ENCODE data around the gene ELK3. TPM values are rescaled to one million over a fixed set of nuclear protein-coding genes. Genes with fewer than 3 reads are reported as not detected.
A peak's percentile ranks its signal among the peaks of the same experiment; 100 is the strongest.

Gene ELK3
- total RNA-seq, 1 donor from 2014 or later, result 30.2 TPM

- intact Hi-C loops (cut with DNase I), result no loop called here
- no peak for DNase-seq (ENCODE audit: low spot score)
- no peak for ATAC-seq
These were observed 52.8 kb downstream of the ELK3 start for GRCh38 chr12:96246926-96247505.

DNA sequence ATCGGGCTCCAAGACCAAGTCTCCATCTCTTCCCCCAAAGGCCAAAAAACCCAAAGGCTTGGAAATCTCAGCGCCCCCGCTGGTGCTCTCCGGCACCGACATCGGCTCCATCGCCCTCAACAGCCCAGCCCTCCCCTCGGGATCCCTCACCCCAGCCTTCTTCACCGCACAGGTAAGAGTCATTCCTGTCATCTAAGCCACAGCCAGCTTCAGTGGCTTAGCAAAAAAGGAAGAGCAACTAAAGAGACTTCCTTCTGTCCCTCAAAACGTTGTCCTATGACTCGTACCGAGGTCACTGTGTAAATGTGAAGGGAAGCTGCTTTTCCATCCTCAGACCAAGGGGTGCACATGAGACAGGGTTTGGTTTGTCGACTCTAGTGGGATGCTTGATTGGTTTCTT, 53.4 kb downstream of the ELK3 start:
- intact Hi-C loops (cut with DNase I), result no loop called here
- DNase-seq (ENCODE audit: low spot score) (no peak), ATAC-seq (no peak)

- no peak for DNase-seq (ENCODE audit: low spot score)
- intact Hi-C loops (cut with DNase I), result no loop called here
- ATAC-seq, result no peak
These were observed 54.2 kb downstream of the ELK3 start for GRCh38 chr12:96248136-96248931.

DNA sequence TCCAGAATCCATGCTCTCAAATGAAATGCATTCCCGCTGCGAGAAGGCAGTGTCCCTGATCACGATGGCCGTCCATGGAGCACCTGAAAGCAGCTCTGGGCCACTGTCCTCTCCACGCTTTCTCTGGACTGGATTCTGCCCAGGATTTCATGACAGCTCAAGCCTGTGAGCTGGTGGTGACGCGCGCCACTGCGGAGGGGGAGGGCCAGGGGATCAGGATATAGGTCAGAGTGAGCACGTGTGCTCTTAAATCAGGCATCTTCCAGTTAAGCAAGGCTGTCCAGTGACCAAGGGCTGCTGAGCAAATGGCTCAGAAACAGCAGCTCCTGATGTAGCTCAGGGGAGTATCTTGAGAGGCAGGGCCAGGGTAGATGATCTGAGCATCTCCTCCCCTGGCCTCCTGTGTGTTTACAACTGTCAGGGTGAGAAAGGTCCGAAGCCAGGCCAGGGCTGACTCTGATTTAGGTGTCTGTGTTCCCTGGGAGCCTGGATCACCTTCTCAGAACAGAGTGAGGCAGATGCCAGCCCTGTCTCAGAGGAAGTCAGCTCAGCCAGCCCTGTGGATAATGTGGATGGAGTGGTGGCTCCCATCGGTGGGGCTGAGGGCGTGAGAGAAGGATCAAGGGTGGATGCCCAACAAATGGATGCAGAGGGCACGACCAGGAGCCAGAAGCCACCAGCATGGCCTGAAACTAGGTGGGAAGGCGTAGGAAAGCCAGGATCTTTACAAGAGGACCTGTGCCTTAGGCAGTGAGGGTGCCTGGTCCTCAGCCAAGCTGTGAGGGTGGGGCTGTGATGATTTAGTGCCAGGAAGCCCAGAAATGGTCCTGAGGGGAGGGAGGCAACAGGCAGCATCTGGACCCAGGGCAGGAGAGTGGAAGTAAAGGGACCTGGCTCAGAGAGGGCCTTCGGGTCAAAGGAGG, 55.3 kb downstream of the ELK3 start:
- peak; percentile 79 for ATAC-seq
- DNase-seq (ENCODE audit: low spot score), result no peak
- intact Hi-C loops (cut with DNase I), result no loop called here

GRCh38 chr12:96250119-96250685, 56.0 kb downstream of the ELK3 start:
- DNase-seq (ENCODE audit: low spot score) (no peak), ATAC-seq (no peak)
- intact Hi-C loops (cut with DNase I), result no loop called here

- ATAC-seq, result peak; percentile 78
- intact Hi-C loops (cut with DNase I), result no loop called here
- no peak for DNase-seq (ENCODE audit: low spot score)
These were observed 60.9 kb downstream of the ELK3 start for GRCh38 chr12:96255077-96255476.

DNA sequence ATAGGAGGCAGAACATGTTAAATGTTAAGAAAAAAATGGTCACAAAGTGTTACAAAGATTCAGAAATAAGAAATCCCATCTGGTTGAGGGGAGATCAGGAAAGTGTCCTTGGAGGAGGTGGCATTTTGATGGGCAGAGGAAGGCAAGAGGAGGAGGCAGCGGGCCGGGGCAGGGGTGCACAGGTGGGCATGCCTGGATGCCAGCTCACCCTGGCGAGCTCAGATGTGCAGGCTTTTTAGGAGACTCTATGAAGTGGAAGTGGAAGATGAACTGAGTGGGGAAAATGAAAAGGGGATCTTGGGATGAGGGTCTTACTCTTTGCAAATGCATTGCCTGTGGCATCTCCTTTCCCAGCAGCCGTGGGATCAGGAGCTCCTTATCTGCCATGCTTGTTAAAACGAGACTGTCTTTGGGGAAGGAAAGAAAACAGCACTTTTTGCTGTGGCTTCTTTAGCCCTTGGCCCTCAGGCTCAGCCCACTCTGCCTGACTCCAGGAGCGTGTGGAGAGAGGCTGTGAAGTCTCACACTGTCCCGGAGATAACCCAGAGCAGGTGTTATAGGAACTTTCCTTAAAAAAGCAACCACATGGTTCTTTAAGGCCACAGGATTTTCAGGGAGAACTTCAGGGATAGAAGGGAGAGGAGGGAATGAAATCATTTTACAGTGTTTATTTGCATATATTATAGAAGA, 62.6 kb downstream of the ELK3 start:
- ATAC-seq (no peak), DNase-seq (ENCODE audit: low spot score) (no peak)
- intact Hi-C loops (cut with DNase I), result no loop called here

GRCh38 chr12:96257550-96258103, 63.5 kb downstream of the ELK3 start:
- intact Hi-C loops (cut with DNase I), result no loop called here
- no peak for DNase-seq (ENCODE audit: low spot score)
- no peak for ATAC-seq

- ATAC-seq, result peak; percentile 54
- intact Hi-C loops (cut with DNase I), result no loop called here
- DNase-seq (ENCODE audit: low spot score), result no peak
These were observed 64.2 kb downstream of the ELK3 start for GRCh38 chr12:96258104-96258961.

DNA sequence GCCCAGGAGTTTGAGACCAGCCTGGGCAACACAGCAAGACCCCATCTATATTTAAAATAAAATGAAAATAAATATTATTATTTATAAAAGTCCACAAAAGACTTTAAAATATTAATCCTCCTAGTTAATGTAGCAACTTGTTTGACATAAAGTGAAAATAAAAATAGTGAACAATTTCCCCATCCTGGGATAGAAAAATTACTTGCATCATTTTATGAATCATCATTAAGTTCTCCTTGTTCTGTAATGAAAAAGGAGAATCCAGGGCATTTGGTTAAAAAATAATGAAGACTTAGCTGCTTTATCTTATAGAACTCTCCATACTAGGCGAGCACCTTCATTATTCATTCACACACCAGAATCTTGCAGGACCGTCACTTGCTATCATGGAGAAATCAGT, 66.1 kb downstream of the ELK3 start:
- DNase-seq (ENCODE audit: low spot score) (no peak), ATAC-seq (no peak)
- intact Hi-C loops (cut with DNase I), result no loop called here

GRCh38 chr12:96260644-96261043, 66.5 kb downstream of the ELK3 start:
- intact Hi-C loops (cut with DNase I), result no loop called here
- ATAC-seq, result no peak
- DNase-seq (ENCODE audit: low spot score), result no peak

- no peak for DNase-seq (ENCODE audit: low spot score)
These were observed 67.4 kb downstream of the ELK3 start for GRCh38 chr12:96261557-96261956.

DNA sequence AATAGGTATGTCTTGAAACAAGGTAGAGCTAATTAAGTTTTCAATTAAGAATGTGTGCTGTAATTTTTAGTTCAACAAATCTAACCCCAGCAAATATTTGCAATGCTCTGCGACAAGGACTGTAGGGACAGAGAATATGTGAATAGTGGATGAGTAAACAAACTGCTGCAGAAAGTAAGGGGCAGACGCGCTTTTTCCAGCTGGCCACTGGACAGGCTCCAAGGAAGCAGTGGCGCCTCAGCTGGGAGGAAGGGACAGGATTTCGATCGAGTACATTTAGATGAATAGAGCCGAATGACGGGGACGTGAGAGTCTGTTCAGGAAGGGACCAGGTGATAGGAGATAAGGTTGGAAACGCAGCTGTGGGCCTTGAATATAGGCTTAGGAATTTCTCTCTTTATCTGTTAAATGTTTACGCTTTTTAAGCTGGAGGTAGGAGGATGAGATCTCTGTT, 69.3 kb downstream of the ELK3 start:
- intact Hi-C loops (cut with DNase I), result no loop called here
- no peak for DNase-seq (ENCODE audit: low spot score)
- no peak for ATAC-seq

More at GRCh38 chr12:96261557-96261956, 67.4 kb downstream of the ELK3 start:
- intact Hi-C loops (cut with DNase I), result no loop called here
- ATAC-seq, result no peak

GRCh38 chr12:96265400-96265799, 71.2 kb downstream of the ELK3 start:
- intact Hi-C loops (cut with DNase I), result no loop called here
- DNase-seq (ENCODE audit: low spot score) (no peak), ATAC-seq (no peak)

- DNase-seq (ENCODE audit: low spot score) (no peak), ATAC-seq (no peak)
- intact Hi-C loops (cut with DNase I), result no loop called here
These were observed 71.7 kb downstream of the ELK3 start for GRCh38 chr12:96265836-96266235.

- no peak for ATAC-seq
- DNase-seq (ENCODE audit: low spot score), result no peak
- intact Hi-C loops (cut with DNase I), result no loop called here
These were observed 72.1 kb downstream of the ELK3 start for GRCh38 chr12:96266238-96266637.

GRCh38 chr12:96271469-96272199, 77.5 kb downstream of the ELK3 start:
- intact Hi-C loops (cut with DNase I), result no loop called here
- ATAC-seq (no peak), DNase-seq (ENCODE audit: low spot score) (no peak)

Data from sciatic nerve (tissue), 2 donors.